OCI-LY7 (cell line): Measurements from ENCODE around the gene ENO4. TPM values are rescaled to one million over a fixed set of nuclear protein-coding genes. Genes with fewer than 3 reads are reported as not detected.

Experiments used
- BruUV-seq: library from RNA; stranded (reverse); fragments of 400-500 nt; replicated peaks from 2 replicates; lab custom pipeline; 2021; lab: Mats Ljungman, UMichigan
- CTCF ChIA-PET: fragments of 300-600 bp; sonication (Branson Sonifier 250); formaldehyde crosslinking; loops from one replicate; lab custom pipeline; 2022; ENCODE audit warnings: antibody characterized with exemption; ENCODE audit not compliant: unreplicated experiment; lab: Charles Lee
- POLR2A ChIA-PET: fragments of 300-600 bp; sonication (Branson Sonifier 250); formaldehyde crosslinking; loops from one replicate; lab custom pipeline; 2022; ENCODE audit warnings: antibody characterized with exemption; lab: Charles Lee
- DNase-seq: peaks from one replicate; pipeline ENCODE4 v3.0.0-alpha.2; 2015; ENCODE audit warnings: low spot score
- H2AFZ ChIP-seq: fragments of 200-600 bp; sonication (generic), shearing (Covaris generic); 2 replicates; pipeline ENCODE4 v1.6.1; 2014; ENCODE audit warnings: mild to moderate bottlenecking, antibody characterized with exemption, low read length, moderate library complexity
- H3K27ac ChIP-seq: fragments of 200-600 bp; sonication (generic); 2 replicates; pipeline ENCODE4 v1.5.1; 2014; ENCODE audit warnings: mixed run types, low read depth, mild to moderate bottlenecking, moderate library complexity, low read length, inconsistent platforms; ENCODE audit not compliant: poor library complexity, severe bottlenecking
- H3K36me3 ChIP-seq: fragments of 200-600 bp; sonication (generic); 2 replicates; pipeline ENCODE4 v1.6.1; 2014; ENCODE audit warnings: mild to moderate bottlenecking, antibody characterized with exemption, low read length, moderate library complexity, mixed read lengths; ENCODE audit not compliant: insufficient read depth
- H3K4me1 ChIP-seq: fragments of 200-600 bp; sonication (generic); 2 replicates; pipeline ENCODE4 v1.5.1; 2014; ENCODE audit warnings: mild to moderate bottlenecking, low read length; ENCODE audit not compliant: insufficient read depth, poor library complexity, severe bottlenecking
- H3K4me2 ChIP-seq: fragments of 200-600 bp; sonication (generic); 2 replicates; pipeline ENCODE4 v1.6.1; 2014; ENCODE audit warnings: mild to moderate bottlenecking, low read length
- H3K4me3 ChIP-seq: fragments of 200-600 bp; sonication (generic); 2 replicates; pipeline ENCODE4 v1.5.1; 2014; ENCODE audit warnings: mild to moderate bottlenecking, low read depth, low read length; ENCODE audit not compliant: poor library complexity, severe bottlenecking
- H3K79me2 ChIP-seq: fragments of 200-600 bp; sonication (generic); 2 replicates; pipeline ENCODE4 v1.6.1; 2016; ENCODE audit warnings: low read depth, mild to moderate bottlenecking, low read length, moderate library complexity, mixed read lengths; ENCODE audit not compliant: insufficient read depth
- H3K9me2 ChIP-seq: fragments of 200-600 bp; sonication (generic); 2 replicates; pipeline ENCODE4 v1.6.1; 2016; ENCODE audit warnings: mild to moderate bottlenecking, low read length, mixed read lengths; ENCODE audit not compliant: insufficient read depth
- H3K9me3 ChIP-seq: fragments of 200-600 bp; sonication (generic); 2 replicates; pipeline ENCODE4 v1.6.1; 2014; ENCODE audit warnings: mild to moderate bottlenecking, mixed run types, low read length, mixed read lengths
- H4K20me1 ChIP-seq: fragments of 200-600 bp; sonication (generic); 2 replicates; pipeline ENCODE4 v1.6.1; 2014; ENCODE audit warnings: mild to moderate bottlenecking, antibody characterized with exemption, low read length, moderate library complexity, mixed read lengths; ENCODE audit not compliant: insufficient read depth
- EZH2phosphoT487 ChIP-seq: fragments of 200-600 bp; sonication (generic); IDR thresholded peaks from 2 replicates; pipeline ENCODE4 v1.6.1; 2018; ENCODE audit warnings: low read depth, borderline replicate concordance, mild to moderate bottlenecking, mixed run types, antibody characterized with exemption, low read length, moderate library complexity, mixed read lengths
- intact Hi-C: fragments of 100-400 bp; cut with micrococcal nuclease; formaldehyde crosslinking; loops from one replicate; pipeline ENCODE4 v1.10.0; 2022; ENCODE audit not compliant: unreplicated experiment
- total RNA-seq, 2 experiments: library from RNA; depleted of rRNA in 1 of 2; stranded (reverse); fragments of >200 nt in 1 of 2; shearing (Covaris generic) in 1 of 2; gene quantifications; 2 replicates each; pipeline ENCODE4 v1.2.3, GENCODE V29; 2014 to 2022
- TF ChIP-seq, protein P1 (sequence below): fragments of 200-600 bp; sonication (generic); conservative IDR thresholded peaks from 2 replicates; pipeline ENCODE4 v1.5.1; 2014; ENCODE audit warnings: mild to moderate bottlenecking, antibody characterized with exemption, low read length, moderate library complexity, mixed read lengths

ENO4 gene
- total RNA-seq, 2 experiments from 2014 or later, result not detected

DNA sequence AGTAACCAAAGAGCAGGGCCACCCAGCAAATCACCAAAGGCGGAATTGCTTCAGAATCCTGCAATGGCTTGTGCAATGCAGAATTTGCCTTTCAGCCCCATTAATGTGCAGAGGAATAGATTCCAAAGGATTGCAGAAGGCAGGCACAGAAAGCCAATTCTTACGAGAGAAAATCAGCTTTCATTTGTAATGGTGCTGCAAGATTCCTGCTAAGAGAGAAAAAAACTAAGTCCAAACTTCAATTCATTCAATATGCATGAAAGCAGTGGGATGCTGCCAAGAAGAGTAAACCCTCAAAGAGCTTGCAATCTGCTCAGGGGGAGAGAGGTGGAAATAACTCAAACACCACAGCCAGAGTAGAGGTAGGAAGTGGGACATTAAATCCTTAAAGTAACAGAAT lies 70.4 kb downstream of the ENO4 start:
- H2AFZ ChIP-seq, result no peak overlapping the region
- no peak overlapping the region for H3K27ac ChIP-seq
- H3K4me1 ChIP-seq, result no peaks in the 10 kb centered on the region
- ChIA-PET CTCF (no interaction called here), POLR2A (interaction anchor here (1.4 kb wide), 1 partner anchor 26 kb away, joined by 3 read pairs; no protein-coding TSS in a partner anchor)
- no peak for TF ChIP-seq EZH2phosphoT487
- TF ChIP-seq, protein P1, sequence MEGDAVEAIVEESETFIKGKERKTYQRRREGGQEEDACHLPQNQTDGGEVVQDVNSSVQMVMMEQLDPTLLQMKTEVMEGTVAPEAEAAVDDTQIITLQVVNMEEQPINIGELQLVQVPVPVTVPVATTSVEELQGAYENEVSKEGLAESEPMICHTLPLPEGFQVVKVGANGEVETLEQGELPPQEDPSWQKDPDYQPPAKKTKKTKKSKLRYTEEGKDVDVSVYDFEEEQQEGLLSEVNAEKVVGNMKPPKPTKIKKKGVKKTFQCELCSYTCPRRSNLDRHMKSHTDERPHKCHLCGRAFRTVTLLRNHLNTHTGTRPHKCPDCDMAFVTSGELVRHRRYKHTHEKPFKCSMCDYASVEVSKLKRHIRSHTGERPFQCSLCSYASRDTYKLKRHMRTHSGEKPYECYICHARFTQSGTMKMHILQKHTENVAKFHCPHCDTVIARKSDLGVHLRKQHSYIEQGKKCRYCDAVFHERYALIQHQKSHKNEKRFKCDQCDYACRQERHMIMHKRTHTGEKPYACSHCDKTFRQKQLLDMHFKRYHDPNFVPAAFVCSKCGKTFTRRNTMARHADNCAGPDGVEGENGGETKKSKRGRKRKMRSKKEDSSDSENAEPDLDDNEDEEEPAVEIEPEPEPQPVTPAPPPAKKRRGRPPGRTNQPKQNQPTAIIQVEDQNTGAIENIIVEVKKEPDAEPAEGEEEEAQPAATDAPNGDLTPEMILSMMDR, result no peak
- H4K20me1 ChIP-seq, result no peaks in the 10 kb centered on the region
- intact Hi-C loops, result no loop called here
- no peak for DNase-seq
- H3K4me3 ChIP-seq, result no peak overlapping the region
- no TSS peak for BruUV-seq
- no peaks in the 10 kb centered on the region for H3K9me2 ChIP-seq
- no peak overlapping the region for H3K4me2 ChIP-seq
- no peaks in the 10 kb centered on the region for H3K79me2 ChIP-seq
- no peaks in the 10 kb centered on the region for H3K36me3 ChIP-seq
- no peaks in the 10 kb centered on the region for H3K9me3 ChIP-seq

DNA sequence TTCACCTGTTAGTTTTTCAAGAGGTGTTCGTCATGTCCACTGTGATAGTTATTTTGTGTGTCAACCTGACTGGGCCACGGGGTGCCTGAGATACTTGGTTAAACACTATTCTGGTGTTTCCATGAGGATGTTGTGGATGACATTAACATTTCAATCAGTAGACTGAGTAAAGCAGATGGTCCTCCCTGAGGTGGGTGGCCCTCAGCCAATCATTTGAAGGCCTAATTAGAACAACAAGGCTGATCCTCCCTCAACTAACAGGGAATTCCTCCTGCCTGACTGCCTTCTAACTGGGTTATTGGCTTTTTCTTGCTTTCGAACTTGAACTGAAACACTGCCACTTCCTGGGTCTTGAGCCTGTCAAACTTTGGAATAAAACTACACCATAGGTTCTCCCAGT lies 75.8 kb downstream of the ENO4 start:
- no peaks in the 10 kb centered on the region for H3K9me2 ChIP-seq
- no peak overlapping the region for H3K4me3 ChIP-seq
- H2AFZ ChIP-seq, result no peak overlapping the region
- no peak overlapping the region for H3K4me2 ChIP-seq
- no peaks in the 10 kb centered on the region for H3K4me1 ChIP-seq
- H3K9me3 ChIP-seq, result no peaks in the 10 kb centered on the region
- ChIA-PET CTCF (no interaction called here), POLR2A (interaction anchor here (0.7 kb wide), 1 partner anchor 521 kb away, joined by 3 read pairs; no protein-coding TSS in a partner anchor)
- H3K79me2 ChIP-seq, result no peaks in the 10 kb centered on the region
- intact Hi-C loops, result no loop called here
- no peaks in the 10 kb centered on the region for H4K20me1 ChIP-seq
- no TSS peak for BruUV-seq
- TF ChIP-seq, protein P1, result no peak
- no peak for TF ChIP-seq EZH2phosphoT487
- no peak for DNase-seq
- H3K36me3 ChIP-seq, result no peaks in the 10 kb centered on the region
- H3K27ac ChIP-seq, result no peak overlapping the region

- Histone ChIP-seq H3K4me2 (no peak overlapping the region), H2AFZ (no peak overlapping the region), H3K4me1 (no peaks in the 10 kb centered on the region), H3K79me2 (no peaks in the 10 kb centered on the region), H3K9me3 (no peaks in the 10 kb centered on the region), H3K9me2 (no peaks in the 10 kb centered on the region), H3K36me3 (no peaks in the 10 kb centered on the region), H4K20me1 (no peaks in the 10 kb centered on the region), H3K27ac (no peak overlapping the region), H3K4me3 (no peak overlapping the region)
- CTCF ChIA-PET, result no interaction called here
- no peak for DNase-seq
- intact Hi-C loops, result no loop called here
- POLR2A ChIA-PET, result interaction anchor here (0.7 kb wide), 1 partner anchor 400 kb away, joined by 6 read pairs; no protein-coding TSS in a partner anchor
- no TSS peak for BruUV-seq
- TF ChIP-seq EZH2phosphoT487, result no peak
- TF ChIP-seq, protein P1, result no peak
Measured at GRCh38 chr10:116926426-116926825, 77.1 kb downstream of the ENO4 start.
